GM21786 (cell line): ENCODE measurements around the gene CST5.
"Not testable (repeated sequence)": the region's sequence is repeated elsewhere in the genome, so short reads cannot be mapped to it uniquely, and the experiment has no call there.

Experiments used
- ATAC-seq: cut with Tn5 transposase; IDR thresholded peaks from one replicate; pipeline ENCODE4 v1.9.1; 2021; ENCODE audit not compliant: unreplicated experiment

The CST5 gene

DNA sequence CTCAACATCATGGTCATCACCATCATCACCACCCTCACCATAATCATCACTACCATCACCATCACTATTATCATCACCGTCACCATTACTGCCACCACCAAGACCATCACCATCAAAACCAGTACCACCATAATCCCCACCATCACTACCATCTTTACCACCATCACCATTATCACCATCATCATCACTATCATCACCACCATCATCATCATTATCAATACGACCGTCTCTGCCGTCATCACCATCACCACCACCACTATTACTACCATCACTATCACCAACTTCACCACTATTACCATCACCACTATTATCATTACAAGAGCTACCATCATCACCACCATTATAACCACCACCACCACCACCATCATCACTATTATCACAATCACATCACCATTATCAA lies 11.3 kb upstream of the CST5 start:
- ATAC-seq = not testable (repeated sequence)

DNA sequence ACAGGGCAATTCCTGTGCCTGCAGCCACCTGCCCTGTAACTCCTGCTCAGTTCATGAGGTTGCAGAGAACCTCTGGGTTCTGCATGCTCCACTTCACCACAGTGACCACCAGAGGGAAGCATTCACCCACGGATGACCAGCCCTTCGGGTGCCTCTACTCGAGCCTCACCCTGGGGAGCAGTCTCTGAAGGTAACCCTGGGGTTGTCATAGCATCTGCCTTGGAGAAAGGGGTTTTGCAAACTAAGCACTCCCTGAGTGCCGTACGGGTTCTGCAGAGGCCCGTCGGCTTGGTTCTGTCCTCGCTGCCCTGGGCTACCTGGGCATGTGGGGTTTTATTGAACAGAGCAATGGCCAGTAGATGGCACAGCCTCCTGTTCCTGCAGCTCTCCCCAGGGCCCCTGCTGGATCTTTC lies 10.2 kb upstream of the CST5 start:
- ATAC-seq = peak; percentile 60

DNA sequence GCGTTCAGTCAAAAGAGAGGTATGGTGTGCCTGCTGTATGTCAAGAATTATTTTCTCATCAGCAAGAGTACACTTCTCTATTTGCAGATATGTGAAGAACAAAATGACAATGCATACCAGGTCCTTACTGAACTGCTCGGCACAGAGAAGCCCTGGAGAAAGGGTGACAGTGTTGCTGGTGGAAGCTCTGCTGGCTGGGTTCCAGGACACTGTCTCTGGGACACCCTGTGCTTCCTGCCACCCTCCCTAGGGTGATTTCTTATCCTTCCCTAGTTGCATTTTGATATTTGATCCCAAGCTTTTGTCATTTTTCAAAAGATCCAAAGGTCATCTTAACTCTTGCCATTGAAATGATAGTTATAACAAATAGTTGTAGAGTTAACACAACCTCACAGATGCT lies 8.3 kb upstream of the CST5 start:
- no peak for ATAC-seq

DNA sequence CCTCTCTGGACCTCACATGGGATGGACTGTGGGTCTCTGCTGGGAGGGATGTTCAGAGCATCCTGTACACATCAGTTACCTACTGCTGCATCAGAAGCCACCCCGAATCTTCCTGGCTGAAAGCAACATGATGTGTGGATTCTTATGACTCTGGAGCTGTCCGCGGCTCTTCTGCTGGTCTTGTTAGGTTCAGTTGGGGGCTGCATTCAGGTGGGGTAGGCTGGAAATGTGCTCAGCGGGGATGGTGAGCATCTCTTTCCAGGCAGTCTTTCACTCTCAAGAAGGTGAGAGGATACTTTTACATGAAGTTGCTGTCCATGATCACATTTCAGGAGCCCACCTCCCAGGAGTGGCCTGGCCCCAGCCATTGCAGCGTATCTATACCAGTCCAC lies 5.2 kb upstream of the CST5 start:
- no peak for ATAC-seq

DNA sequence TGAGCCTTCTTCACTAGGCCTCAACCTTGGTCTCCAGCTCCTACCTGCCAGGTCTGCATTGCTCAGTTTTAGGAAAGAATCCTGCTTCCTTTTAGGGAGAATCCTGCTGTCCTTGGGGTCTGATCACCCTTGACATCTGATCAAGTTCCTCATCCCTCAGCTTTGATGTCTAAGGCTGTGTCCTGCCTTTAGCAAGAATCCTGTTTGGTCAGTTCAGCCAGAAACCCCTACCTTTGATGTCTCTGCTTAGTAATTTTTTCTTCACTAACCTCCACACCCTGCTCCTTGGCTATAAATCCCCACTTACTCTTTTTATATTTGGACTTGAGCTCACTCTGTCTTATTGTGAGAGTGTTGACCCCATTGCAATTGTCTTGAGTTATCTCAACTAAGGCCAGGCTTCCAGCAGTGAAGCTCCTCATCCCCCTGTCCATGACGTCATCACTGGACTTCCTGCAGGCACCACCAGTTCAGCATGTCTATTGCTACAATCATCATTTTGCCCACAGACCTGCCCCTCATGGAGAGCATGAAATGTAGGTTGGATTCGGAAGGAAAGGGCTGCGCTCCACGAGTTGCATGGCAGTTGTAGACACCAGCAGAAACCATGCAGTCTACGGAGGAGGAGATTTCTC lies 4.7 kb upstream of the CST5 start:
- ATAC-seq = no peak

DNA sequence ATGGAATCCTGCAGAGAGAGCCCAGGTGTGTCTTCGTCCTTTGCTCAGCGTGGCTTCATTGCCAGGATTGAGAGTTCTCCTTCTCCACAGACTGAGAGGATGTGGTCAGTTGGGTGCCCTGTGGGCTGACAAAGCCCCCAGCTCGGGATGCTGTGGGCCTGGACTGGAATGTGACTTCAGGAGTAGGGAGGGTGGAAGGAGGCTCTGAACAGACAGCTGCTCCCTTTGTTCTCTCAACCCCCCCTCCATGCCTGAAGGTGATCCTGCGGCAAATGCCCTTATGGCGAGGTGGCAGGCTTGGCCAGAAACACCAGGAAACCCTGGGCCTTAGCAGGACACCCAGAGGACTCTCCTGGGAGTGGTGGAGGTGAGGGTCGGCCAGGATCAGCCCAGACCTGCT lies 1.8 kb upstream of the CST5 start:
- ATAC-seq = no peak

DNA sequence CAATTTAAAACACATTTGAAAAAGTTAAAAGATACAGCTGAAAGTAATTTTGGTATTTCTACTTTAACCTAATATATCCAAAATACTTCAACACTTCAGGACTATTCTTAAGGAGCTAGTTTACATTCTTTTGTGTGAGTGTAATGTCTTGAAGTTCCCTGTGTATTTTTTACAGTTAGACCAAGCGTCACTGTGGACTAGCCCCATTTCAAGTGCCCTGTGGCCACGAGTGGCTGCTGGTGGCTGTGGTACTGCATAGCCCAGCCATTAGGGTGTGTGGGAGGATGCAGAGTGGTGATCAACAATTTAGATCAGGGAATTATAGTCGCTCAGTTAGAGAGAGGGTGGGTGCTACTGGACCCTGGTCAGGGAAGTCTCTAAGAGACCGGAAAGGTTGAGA lies 869 bp upstream of the CST5 start:
- ATAC-seq = no peak

DNA sequence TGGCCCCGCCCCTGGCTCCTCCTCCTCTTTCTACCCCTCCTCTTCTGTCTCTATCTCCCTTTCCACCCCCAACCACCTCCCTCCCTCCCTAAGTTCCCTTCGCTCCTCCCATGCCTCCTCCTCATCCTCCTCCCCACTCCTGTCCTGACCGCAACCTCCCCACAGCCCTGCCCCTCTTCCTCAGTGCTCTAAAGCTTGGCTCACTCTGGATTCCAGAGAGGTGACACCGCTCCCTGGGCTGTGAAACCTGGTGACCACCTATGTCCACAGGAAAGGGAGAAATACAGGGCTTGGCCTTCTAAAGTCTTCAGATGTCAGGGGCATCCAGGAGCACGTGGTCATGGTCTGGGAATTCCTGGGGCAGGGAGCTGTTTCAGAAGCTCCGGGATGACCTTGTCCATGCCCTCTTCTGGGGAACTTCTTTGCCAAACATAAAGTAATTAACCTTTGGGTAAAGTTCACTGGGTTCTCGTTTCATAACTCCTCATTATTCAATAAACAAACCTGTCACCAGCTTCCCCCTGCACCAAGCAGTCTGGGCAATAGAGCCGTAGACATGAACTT lies 345 bp upstream of the CST5 start:
- ATAC-seq = no peak

DNA sequence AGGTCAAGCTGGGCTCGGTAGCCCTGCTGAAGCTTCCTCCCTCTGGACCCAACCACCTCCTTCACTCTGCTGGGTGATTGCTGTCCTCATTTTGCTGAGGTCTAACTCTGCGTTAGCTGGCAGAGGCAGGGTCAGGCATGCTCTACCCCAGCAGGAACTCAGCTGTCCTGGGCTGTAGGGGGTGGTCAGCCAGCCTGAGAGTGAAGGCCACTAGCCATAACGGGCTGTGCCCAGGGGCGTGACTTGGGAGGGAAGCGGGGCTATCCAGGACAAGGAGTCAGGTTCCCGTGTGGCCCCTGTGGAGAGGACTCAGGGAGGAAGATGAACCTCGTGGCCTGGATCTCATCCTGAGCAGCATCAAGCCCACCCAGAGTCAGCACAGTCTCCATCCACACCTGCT lies 761 bp downstream of the CST5 start:
- ATAC-seq = no peak

DNA sequence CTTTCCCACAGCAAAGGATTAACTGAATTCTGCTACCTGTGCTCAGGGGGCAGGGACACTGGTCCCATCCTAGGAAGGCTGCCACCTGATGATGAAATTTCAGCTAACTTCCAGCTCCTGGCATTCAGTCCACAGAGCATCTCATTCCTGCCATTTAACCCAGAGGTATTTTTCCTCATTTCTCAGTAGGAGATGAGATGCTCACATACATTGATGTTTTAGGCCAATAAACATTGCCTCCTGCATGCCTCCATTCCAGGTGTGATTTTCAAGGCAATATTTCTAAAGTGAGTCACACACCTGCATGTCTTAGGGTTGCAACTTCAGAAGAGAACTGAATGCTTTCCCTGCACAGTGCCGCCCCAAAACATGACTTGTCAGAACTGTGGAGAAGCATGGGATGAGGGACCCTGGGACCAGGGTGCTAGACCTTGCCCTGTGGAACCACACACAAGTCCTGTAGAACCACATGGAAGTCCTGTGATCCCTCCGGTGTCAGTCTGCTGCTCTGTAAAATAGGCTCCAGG lies 1.5 kb downstream of the CST5 start:
- not testable (repeated sequence) for ATAC-seq

DNA sequence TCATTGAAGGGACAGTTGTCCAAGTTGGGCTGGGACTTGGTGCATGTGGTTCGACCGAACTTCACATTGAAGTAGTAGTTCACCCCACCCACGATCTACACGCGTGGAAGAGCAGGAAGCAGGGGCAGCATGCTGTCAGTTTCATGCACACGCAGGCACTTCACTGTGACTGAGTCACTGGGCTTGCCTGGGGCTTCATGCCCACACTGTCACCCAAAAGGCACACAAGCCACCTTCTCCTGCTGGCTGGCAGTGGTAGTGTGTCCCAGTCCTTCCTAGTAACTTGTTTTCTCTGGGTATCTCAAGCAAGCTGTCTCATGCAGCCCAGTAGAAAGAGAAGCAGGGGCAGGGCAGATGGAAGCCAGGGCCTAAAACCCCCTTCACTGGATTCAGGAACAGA lies 2.0 kb downstream of the CST5 start:
- no peak for ATAC-seq

DNA sequence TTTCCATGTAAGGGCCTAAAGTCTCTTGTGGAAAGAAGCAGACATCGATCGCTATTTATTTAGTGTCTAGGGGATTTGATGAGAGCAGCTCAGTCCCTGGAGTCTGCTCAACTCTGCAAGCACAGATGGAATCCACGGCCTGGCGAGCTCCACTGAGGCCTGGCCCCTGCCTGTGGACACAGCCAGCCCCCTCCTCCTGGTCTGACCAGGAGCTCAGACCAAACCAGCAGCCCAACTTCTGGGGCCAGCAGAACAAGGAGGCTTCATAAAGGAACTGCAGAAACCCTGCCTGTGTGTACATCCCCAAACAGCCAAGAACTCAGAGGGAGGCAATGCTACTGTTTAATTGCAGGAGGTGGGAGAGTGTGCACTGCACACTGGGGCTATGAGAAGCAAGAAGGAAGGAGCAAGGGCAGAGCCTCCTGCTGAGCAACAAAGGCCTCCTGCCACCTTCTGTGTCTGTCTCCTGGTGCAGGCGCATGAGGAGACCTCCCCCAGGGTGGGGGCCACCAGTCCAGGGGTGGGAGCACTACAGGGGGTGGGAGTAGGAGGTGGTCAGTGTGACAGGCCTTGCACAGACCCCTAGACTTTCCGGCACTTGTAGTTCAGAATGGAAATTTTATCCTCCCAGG lies 3.8 kb downstream of the CST5 start:
- ATAC-seq = no peak

DNA sequence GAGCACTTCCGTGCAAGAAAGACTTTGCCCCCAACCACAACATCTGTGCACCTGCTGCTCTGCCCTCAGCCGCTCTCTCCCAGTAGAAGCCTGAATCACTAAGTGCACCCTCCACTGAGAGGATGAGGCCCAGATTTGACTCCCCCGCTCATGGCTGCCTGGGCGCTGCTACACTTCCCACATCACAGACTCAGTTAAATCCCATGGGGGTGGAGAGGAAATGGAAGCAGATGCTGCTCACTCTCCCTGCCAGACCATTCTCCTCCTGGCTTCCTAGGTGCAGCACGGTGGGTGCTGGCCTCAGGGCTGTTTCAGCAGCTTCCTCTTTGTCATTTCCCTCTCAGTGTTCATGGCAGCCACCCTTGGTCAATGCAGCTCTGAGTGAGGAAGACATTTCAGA lies 4.8 kb downstream of the CST5 start:
- ATAC-seq = no peak

DNA sequence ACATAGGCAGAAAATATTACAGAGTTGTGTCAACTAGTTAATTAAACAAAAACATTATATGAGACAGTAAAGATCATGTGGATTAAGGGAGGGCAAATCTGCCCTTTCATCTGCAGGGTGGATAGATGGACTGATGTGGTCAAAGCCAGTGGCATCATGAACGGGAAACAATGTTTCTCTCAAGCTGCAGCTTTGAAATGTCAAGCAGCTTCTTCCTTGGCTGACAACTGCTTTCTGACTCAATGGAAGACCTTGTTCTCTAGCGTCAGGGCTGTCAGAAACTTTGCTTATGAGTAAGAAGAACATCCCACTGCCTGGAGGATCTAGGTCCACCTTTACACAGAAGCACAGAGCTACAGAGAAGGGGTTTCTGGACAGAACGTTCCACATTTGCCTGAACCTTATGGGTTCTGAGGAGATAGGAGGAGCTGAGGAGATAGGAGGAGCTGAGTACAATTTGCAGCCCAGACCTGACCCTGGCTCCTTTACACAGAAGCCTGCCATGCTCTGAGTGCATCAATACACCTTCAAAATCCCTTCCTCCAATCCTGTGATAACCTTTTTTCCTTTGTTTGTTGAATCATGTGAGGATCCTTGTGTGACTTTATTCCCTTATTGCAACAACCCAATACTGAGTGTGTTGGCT lies 6.1 kb downstream of the CST5 start:
- ATAC-seq = no peak

DNA sequence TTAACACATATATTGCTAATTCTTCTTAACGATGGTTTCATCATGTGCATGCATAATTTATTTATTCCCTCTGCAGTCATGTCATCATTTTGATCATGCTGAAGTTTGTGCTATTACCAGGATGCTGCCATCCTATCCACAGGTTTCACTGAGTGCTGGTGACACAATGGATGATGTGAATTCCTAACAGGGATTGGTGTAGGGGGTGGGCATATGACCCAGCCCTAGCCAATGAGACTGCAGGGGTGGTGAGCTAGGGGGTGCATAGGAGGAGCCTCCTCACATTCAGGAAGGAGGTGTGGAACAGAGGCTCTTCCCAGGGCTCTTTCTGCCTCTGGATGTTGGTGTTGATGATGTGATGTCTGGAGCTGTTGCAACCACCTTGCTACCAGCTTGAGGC lies 7.5 kb downstream of the CST5 start:
- ATAC-seq = no peak

DNA sequence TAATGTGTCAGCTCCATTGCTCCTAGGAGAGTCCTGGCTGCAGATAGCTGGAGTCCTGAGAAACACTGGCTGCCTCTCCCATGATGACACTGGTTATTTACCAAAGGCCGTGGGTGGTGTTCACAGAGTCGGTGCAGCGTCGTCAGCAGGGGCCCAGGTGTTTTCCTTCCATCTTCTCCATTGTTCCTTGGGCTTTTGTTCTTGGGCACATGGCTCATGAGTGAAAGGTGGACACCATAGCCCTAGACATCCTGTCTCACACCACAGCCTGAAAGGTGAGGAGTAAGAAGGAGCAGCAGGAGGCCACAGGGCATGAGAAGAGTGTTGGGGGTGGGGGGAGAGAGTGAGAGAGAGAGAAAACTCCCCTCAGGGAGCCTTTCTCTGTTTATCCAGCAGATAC lies 9.1 kb downstream of the CST5 start:
- ATAC-seq = no peak

DNA sequence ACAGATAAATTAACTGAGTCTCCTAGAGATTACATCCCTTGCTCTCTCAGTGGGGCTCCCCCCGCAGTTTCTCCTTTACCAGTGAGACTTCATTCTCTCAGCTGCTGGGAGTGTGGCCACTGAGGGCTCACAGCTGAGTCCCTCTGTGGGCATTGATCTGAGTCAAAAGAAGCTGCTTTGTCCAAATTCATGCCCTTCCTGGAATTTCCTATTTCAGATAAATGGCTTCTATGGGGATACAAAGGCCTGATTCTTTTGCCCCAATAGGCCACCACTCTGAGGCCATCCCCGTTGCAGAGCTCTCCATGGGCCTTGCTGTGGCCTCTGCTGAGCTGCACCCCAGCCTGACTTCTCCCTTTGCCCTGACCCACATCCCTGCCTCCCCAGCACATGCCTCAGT lies 10.0 kb downstream of the CST5 start:
- ATAC-seq = no peak

DNA sequence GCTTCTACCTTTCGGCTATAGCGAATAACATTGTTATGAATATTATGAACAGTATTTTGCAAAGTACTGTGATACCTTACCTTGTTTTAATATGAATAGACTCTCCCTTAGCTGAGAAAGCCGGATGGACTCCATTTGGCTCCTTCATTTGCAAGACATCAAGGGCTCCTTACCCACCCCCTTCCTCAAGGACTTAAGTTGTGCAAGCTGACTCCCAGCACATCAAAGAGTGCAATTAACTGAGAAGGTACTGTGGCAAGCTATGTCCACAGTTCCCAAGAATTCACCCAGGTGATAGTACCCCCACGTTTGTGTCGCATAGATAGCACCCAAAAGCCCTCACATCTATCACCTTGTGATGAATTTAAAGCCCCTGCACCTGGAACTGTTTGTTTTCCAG lies 11.2 kb downstream of the CST5 start:
- no peak for ATAC-seq

DNA sequence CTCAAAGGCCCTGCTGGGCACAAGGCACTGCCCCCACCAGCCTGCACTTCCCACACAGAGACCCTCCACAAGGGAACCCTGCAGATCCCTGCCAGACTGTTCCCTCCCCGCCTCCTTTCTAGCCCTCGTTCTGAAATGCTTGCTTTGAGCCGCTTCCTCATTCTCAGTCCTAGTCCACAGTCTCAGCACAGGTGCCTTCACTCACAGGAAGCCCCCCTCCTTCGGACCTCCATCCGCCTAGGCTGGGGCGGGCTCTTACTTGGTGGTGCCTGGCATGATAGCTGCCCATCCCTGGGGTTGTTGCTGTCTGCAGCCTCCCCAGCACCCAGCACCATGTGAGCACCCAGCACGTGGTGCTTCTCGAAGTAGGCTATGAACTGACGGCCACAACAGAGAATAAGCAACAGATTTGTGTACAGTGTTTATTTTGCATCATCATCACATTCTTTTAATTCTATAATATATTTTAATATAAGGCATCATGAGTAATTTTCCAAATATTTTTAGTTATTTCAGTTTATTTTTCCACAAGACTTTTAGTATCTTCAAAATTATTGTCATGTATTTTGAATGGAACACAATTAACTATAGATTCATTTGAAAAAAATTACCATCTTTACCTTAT lies 12.3 kb downstream of the CST5 start:
- no peak for ATAC-seq

DNA sequence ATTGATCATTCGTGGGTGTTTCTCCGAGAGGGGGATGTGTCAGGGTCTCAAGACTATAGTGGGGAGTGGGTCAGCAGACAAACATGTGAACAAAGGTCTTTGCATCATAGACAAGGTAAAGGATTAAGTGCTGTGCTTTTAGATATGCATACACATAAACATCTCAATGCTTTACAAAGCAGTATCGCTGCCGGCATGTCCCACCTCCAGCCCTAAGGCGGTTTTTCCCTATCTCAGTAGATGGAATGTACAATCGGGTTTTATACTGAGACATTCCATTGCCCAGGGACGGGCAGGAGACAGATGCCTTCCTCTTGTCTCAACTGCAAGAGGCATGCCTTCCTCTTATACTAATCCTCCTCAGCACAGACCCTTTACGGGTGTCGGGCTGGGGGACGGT lies 18.8 kb downstream of the CST5 start:
- not testable (repeated sequence) for ATAC-seq

DNA sequence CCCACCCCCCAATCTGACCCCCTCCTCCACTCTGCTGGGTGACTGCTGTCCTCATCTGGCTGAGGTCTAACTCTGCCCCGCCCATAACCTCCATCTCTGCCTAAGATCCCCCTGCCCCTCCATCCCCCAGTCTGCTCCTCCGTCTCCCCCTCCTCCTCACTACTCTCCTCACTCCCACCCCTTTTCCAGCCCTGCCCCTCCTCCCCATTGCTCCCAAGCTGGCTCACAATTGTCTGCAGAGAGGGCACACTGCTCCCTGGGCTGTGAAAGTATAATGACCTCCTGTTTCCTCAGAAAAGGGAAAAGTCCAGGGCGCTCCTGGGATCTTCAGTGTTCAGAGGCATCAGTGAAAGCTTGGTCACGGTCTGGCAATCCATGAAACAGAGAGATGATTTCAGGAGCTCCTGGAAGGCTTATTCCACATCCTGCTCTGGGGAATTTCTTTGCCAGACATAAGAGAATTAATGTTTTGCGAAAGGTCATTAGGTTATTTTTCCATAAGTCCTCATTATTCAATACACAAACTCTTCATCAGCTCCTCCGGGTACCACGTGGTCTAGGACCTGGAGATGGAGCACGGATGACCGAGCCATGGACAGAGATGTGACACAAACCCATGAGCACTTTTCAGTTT lies 21.5 kb downstream of the CST5 start:
- ATAC-seq = no peak
